Central memory CD8-positive, alpha-beta T cell (primary cell): ENCODE results near the gene NFKB1.

Source experiments
- ATAC-seq: fragments of 150-1000 bp; cut with Tn5 transposase; replicated peaks from 2 replicates; pipeline ENCODE4 v1.10.0; 2022; ENCODE audit warnings: mild to moderate bottlenecking, moderate FRiP score, moderate number of reproducible peaks; ENCODE audit not compliant: poor library complexity, severe bottlenecking; ENCODE audit errors: extremely low read depth
- DNase-seq, 2 donors: peaks; one replicate each; pipeline ENCODE4 v3.0.0; 2021; ENCODE audit warnings: low spot score in 2 of 2
- H3K27ac Mint-ChIP-seq: one replicate; pipeline ENCODE4 v1.8.0; 2022; ENCODE audit warnings: low read depth, mild to moderate bottlenecking, moderate library complexity, mixed read lengths
- H3K27me3 Mint-ChIP-seq: one replicate; pipeline ENCODE4 v1.8.0; 2022; ENCODE audit warnings: mixed read lengths
- H3K36me3 Mint-ChIP-seq: one replicate; pipeline ENCODE4 v1.8.0; 2022; ENCODE audit warnings: mild to moderate bottlenecking, moderate library complexity, mixed read lengths; ENCODE audit not compliant: insufficient read depth
- H3K4me1 Mint-ChIP-seq: one replicate; pipeline ENCODE4 v1.8.0; 2022; ENCODE audit warnings: mixed read lengths
- H3K4me3 Mint-ChIP-seq: one replicate; pipeline ENCODE4 v1.8.0; 2022; ENCODE audit warnings: mild to moderate bottlenecking, moderate library complexity, mixed read lengths
- H3K9me3 Mint-ChIP-seq: one replicate; pipeline ENCODE4 v1.8.0; 2022; ENCODE audit warnings: mixed read lengths

The NFKB1 gene, protein sequence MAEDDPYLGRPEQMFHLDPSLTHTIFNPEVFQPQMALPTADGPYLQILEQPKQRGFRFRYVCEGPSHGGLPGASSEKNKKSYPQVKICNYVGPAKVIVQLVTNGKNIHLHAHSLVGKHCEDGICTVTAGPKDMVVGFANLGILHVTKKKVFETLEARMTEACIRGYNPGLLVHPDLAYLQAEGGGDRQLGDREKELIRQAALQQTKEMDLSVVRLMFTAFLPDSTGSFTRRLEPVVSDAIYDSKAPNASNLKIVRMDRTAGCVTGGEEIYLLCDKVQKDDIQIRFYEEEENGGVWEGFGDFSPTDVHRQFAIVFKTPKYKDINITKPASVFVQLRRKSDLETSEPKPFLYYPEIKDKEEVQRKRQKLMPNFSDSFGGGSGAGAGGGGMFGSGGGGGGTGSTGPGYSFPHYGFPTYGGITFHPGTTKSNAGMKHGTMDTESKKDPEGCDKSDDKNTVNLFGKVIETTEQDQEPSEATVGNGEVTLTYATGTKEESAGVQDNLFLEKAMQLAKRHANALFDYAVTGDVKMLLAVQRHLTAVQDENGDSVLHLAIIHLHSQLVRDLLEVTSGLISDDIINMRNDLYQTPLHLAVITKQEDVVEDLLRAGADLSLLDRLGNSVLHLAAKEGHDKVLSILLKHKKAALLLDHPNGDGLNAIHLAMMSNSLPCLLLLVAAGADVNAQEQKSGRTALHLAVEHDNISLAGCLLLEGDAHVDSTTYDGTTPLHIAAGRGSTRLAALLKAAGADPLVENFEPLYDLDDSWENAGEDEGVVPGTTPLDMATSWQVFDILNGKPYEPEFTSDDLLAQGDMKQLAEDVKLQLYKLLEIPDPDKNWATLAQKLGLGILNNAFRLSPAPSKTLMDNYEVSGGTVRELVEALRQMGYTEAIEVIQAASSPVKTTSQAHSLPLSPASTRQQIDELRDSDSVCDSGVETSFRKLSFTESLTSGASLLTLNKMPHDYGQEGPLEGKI

DNA sequence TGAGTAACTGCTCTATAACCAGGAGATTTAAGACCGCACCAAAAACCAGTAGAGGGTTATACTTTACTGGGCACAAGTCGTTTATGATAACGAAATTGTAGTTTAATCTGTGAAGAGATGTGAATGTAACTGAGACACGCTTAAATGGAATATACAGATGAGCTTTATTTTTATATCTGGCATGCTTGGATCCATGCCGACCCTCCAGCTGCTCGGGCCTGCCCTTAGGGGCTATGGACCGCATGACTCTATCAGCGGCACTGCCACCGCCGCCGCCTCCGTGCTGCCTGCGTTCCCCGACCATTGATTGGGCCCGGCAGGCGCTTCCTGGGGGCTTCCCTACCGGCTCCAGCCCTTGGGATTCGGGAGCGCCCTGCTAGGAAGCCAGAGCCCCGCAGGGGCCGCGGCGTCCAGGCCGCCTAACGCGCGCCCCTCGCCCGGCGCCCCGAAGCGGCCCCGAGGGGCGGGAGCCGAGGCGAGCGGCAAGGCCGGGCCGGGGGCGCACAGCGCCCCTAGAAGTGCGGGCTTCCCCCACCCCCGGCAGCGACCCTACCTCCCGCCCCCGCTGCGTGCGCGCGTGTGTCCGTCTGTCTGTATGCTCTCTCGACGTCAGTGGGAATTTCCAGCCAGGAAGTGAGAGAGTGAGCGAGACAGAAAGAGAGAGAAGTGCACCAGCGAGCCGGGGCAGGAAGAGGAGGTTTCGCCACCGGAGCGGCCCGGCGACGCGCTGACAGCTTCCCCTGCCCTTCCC lies at the start of gene NFKB1:
Gene NFKB1 (plus strand): TSS at position 664 of the 751 bp plus-strand sequence. CDS start 24,160 bp downstream, outside the sequence.
- Mint-ChIP-seq H3K9me3 (no peaks in the 10 kb centered on the region), H3K27ac (peak within 1 kb of the TSS; percentile 99), H3K27me3 (no peaks in the 10 kb centered on the region), H3K4me3 (peak within 1 kb of the TSS; percentile 92), H3K4me1 (peaks cover 33% of the 10 kb centered on the region), H3K36me3 (peaks cover 27% of the 10 kb centered on the region)
- DNase-seq (peak; percentile 55 to 84), ATAC-seq (peak; percentile 72)

GRCh38 chr4:102452854-102453253 lies 48.3 kb upstream of the NFKB1 start:
- Mint-ChIP-seq H3K36me3 (no peaks in the 10 kb centered on the region), H3K27ac (no peak overlapping the region), H3K27me3 (peaks cover 25% of the 10 kb centered on the region), H3K4me3 (no peak overlapping the region), H3K4me1 (no peaks in the 10 kb centered on the region), H3K9me3 (no peaks in the 10 kb centered on the region)
- DNase-seq (no peak), ATAC-seq (no peak)

GRCh38 chr4:102453827-102454226 lies 47.3 kb upstream of the NFKB1 start:
- H3K27me3 Mint-ChIP-seq, result peaks cover 35% of the 10 kb centered on the region
- H3K4me1 Mint-ChIP-seq, result no peaks in the 10 kb centered on the region
- ATAC-seq (no peak), DNase-seq (no peak)
- H3K36me3 Mint-ChIP-seq, result no peaks in the 10 kb centered on the region
- no peak overlapping the region for H3K4me3 Mint-ChIP-seq
- H3K9me3 Mint-ChIP-seq, result no peaks in the 10 kb centered on the region
- H3K27ac Mint-ChIP-seq, result no peak overlapping the region

- H3K4me3 Mint-ChIP-seq, result no peak overlapping the region
- no peaks in the 10 kb centered on the region for H3K36me3 Mint-ChIP-seq
- no peak overlapping the region for H3K27ac Mint-ChIP-seq
- H3K4me1 Mint-ChIP-seq, result no peaks in the 10 kb centered on the region
- H3K27me3 Mint-ChIP-seq, result peaks cover 35% of the 10 kb centered on the region
- no peaks in the 10 kb centered on the region for H3K9me3 Mint-ChIP-seq
- DNase-seq, result no peak
- no peak for ATAC-seq
Measured at GRCh38 chr4:102454268-102454667, 46.9 kb upstream of the NFKB1 start.

GRCh38 chr4:102454981-102455685 lies 46.0 kb upstream of the NFKB1 start:
- Mint-ChIP-seq H3K4me3 (no peak overlapping the region), H3K4me1 (no peaks in the 10 kb centered on the region), H3K27me3 (peaks cover 44% of the 10 kb centered on the region), H3K9me3 (no peaks in the 10 kb centered on the region), H3K36me3 (no peaks in the 10 kb centered on the region), H3K27ac (no peak overlapping the region)
- DNase-seq (no peak), ATAC-seq (no peak)

- H3K36me3 Mint-ChIP-seq, result no peaks in the 10 kb centered on the region
- H3K27me3 Mint-ChIP-seq, result peaks cover 48% of the 10 kb centered on the region
- H3K27ac Mint-ChIP-seq, result no peak overlapping the region
- no peaks in the 10 kb centered on the region for H3K4me1 Mint-ChIP-seq
- H3K9me3 Mint-ChIP-seq, result no peaks in the 10 kb centered on the region
- ATAC-seq (no peak), DNase-seq (no peak)
- H3K4me3 Mint-ChIP-seq, result no peak overlapping the region
Measured at GRCh38 chr4:102455750-102456149, 45.4 kb upstream of the NFKB1 start.

- no peak for DNase-seq
- Mint-ChIP-seq H3K4me1 (peaks cover 6% of the 10 kb centered on the region), H3K27ac (no peak overlapping the region), H3K27me3 (peaks cover 31% of the 10 kb centered on the region), H3K9me3 (peaks cover 5% of the 10 kb centered on the region), H3K36me3 (peaks cover 2% of the 10 kb centered on the region), H3K4me3 (no peak overlapping the region)
- ATAC-seq, result no peak
Measured at GRCh38 chr4:102466298-102466697, 34.9 kb upstream of the NFKB1 start.

- H3K27ac Mint-ChIP-seq, result no peak overlapping the region
- H3K36me3 Mint-ChIP-seq, result peaks cover 2% of the 10 kb centered on the region
- no peak for DNase-seq
- H3K4me1 Mint-ChIP-seq, result peaks cover 6% of the 10 kb centered on the region
- ATAC-seq, result peak; percentile 19
- H3K4me3 Mint-ChIP-seq, result no peak overlapping the region
- peaks cover 23% of the 10 kb centered on the region for H3K27me3 Mint-ChIP-seq
- no peaks in the 10 kb centered on the region for H3K9me3 Mint-ChIP-seq
Measured at GRCh38 chr4:102469806-102470205, 31.4 kb upstream of the NFKB1 start.

DNA sequence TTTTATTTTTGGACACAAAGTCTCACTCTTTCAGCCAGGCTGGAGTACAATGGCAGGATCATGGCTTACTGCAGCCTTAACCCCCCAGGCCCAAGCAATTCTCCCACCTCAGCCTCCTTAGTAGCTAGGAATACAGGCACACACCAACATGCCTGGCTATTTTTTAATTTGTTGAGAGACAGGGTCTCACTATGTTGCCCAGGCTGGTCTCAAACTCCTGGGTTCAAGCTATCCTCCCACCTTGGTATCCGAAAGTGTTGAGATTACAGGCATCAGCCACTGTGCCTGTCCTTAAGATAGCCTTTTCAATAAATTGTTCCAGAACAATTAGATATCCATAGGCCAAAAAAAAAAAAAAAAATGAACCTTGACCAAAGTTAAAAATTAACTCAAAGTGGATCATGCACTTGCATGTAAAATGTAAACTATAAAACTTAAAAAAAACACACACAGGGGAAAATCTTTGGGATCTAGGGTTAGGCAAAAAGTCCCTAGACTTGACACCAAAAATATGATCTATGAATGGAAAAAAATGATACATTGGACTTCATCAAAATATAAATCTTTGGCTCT lies 28.6 kb upstream of the NFKB1 start:
- Mint-ChIP-seq H3K36me3 (no peaks in the 10 kb centered on the region), H3K9me3 (no peaks in the 10 kb centered on the region), H3K4me3 (no peak overlapping the region), H3K27ac (no peak overlapping the region), H3K4me1 (peaks cover 6% of the 10 kb centered on the region), H3K27me3 (peaks cover 6% of the 10 kb centered on the region)
- ATAC-seq (no peak), DNase-seq (no peak)

DNA sequence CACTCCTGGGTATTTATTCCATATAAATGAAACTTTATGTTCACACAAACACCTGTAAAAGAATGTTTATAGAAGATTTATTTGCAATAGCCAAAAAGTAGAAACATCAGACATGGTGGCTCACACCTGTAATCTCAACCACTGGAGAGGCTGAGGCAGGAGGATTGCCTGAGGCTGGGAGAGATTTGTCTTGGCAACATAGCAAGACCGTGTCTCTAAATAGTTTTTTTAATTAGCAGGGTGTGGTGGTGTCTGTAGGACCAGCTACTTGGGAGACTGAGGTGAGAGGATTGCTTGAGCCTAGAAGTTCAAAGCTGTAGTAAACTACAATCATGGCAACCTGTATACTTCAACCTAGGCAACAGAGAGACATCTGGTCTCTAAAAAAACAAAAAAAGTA lies 27.7 kb upstream of the NFKB1 start:
- ATAC-seq, result no peak
- no peaks in the 10 kb centered on the region for H3K27me3 Mint-ChIP-seq
- H3K4me3 Mint-ChIP-seq, result no peak overlapping the region
- no peak overlapping the region for H3K27ac Mint-ChIP-seq
- H3K36me3 Mint-ChIP-seq, result no peaks in the 10 kb centered on the region
- peaks cover 6% of the 10 kb centered on the region for H3K4me1 Mint-ChIP-seq
- no peaks in the 10 kb centered on the region for H3K9me3 Mint-ChIP-seq
- DNase-seq, result no peak

GRCh38 chr4:102474736-102475504 lies 26.2 kb upstream of the NFKB1 start:
- DNase-seq (no peak), ATAC-seq (no peak)
- peaks cover 6% of the 10 kb centered on the region for H3K27me3 Mint-ChIP-seq
- no peak overlapping the region for H3K4me3 Mint-ChIP-seq
- H3K9me3 Mint-ChIP-seq, result peaks cover 7% of the 10 kb centered on the region
- peaks cover 1% of the 10 kb centered on the region for H3K36me3 Mint-ChIP-seq
- no peak overlapping the region for H3K27ac Mint-ChIP-seq
- no peaks in the 10 kb centered on the region for H3K4me1 Mint-ChIP-seq
